ENCODE results near the gene WDR20.
"Not testable (repeated sequence)": the region's sequence is repeated elsewhere in the genome, so short reads cannot be mapped to it uniquely, and the experiment has no call there.

WDR20 gene

DNA sequence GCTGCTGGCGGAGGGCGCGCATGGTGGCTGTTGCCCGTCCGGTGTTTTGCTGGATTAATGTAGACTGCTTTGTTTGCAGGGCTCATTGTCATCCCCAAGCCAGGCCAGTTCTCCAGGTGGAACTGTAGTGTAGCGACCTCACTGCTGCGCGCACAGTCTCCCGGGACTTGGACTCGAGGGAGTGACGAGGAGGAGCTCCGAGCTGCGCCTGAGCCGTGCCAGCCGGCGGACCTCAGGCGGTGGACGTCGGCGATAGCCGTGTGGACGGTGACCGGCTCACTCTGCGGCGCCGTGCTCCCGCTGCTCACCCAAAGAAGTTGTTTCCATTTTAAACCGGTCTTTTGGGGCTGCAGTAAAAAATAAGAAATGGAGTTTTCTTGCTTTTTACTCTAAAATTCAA lies 83.1 kb downstream of the WDR20 start:
- no peak for DNase-seq

DNA sequence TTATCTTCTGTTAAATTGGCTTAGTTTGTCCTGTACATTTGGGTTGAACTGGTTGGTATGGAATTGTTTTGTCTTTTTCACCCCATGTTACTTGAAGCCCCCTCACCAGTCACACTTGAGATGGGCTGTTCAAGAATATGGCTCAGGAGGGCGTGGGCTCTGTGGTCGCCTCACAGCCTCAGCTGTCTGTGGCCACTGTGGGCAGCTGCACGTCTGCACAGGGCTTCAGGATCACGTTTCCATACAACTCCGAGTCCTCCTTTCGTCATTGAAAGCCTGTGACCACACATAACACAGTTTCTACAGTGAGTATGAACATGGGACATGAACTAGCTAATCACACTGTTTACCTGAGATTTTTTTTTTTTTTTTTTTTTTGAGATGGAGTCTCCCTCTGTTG lies 84.0 kb downstream of the WDR20 start:
- DNase-seq = no peak

DNA sequence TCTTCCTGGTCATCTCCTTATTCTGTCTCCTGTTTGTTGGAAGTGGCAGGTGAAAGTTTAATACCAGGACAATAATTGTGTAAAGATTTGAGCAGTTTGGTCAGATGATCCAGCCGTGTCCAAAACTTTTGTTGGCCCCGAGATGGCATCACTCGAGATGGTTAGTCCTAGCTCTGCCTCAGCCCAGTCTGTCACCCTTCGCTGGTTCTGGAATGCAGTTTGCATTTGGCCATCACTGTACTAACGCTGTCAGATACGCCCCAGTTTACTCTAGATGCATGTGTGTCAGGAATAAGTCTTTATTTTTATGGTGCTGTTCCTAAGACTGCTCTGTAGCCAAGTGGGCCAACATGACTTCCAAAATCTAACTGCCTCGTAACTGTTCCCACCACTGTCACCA lies 85.7 kb downstream of the WDR20 start:
- DNase-seq = no peak

DNA sequence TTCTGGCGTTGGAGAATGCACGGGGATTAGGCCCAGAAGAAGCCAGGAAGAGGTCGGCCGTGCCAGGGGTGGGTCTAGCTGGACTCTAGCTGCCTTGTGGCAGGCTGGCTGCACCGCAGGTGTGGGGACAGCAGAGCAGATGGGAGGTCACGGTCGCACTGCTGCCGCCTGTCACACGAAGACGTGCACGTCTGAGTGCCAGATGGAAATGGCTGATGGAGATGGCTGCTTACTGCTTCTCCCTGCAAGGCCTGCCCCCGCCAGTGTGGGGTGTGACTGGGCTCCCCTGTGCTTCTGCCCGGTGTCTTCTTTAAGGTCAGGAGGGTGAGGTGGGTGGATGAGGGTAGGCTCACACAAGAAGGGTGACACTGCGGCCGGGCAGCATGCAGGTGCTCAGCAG lies 86.2 kb downstream of the WDR20 start:
- no peak for DNase-seq

DNA sequence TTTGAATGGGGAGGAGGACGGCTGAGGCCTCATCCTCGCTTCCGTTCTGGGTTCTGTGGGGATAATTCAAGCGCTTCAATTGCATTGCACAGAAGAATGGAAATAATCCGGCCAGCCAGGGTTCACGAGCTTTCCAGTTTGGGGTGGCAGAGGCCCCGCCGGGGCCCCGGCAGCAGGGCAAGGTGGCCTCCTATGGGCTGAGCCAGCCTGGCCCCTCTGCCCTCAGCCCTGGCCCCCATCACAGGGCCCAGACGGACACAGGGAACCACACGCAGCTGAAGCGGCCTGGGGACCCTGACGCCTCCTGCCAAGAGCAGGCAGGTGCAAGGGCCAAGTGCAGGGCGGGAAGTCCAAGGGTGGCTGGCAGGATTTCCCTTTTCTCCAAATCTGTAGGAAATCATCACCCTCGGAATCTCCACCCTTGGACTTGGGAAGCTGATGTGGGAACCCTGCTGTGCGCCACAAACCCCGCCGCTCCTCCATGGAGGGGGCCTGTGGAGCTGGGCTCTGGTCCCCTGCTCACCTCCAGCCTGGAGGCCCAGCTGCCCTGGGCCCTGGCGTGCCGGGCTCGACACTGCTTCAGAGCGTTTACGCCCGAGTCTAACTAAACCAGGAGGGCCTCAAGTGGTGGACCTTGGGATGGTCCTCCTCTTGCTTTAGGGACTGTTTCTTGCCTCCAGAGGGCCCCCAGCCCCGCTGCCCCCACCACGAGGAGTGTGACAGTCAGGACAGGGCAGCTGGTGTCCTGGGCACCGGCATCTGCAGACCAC lies 86.8 kb downstream of the WDR20 start:
- no peak for DNase-seq

DNA sequence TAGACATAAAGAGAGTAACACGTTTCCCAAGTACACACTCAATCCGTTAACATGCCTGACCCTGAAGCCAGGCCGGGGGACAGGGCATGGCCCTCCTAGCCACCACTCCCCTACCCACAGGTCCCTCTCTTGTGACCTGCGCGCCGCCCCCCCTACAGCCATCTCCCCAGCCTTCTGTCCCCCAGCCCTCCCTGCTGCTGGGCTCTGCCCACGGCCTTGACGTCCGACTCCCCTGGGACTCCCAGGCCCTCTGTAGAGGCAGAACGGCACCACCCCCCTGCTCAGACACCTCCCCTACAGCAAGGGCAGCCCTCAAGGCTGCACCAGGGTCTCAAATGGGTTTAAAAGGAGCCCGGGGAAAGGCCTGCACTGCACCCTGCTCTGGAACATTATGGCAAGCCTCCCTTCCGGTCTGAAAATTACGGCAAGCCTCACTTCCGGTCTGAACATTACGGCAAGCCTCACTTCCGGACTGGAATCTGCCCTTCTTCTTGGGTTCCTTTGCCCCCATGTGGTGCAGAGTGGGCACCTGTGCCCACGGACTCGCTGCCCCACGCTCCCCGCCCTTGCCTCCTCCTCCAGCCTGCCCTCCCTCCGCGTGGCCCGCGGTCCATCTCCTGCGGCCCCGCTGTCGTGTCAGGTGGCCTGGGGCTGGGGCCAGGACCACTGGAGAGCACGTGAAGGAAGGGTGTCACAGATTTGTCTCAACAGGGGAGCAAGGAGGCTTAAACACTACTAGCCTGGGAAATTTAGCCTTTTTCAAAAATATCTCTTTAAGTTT lies 87.7 kb downstream of the WDR20 start:
- DNase-seq = no peak

DNA sequence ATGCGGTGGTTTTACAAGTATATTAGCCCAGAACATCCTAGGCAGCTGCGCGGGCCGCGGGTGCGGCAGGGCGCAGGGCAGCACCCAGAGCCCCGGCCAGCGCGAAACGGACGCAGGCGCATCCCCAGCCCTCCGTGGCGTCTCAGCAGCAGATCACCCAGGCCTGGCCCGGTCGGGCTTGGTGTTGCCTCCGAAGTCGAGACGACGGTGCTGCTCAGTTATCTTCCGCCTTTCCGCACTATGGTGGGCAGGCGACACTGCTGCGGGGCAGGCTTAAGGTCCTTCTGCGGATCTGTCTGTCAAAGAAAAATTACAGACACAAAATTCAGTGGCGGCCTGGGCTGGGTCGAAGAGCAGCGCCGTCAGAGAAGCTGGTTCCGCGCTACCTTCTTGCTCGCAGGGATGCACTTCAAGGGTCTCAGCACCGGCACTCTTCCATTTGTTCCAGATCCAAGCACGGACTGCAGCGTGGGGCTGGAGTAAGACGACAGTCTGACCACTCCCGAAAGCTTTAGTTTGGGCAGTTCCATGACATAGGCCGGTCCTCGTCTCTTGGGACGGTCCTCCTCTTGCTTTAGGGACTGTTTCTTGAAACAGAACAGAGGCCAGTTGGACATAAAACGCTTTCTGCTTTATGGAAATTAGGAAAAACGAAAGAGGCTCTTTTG lies 89.5 kb downstream of the WDR20 start:
- DNase-seq = no peak

DNA sequence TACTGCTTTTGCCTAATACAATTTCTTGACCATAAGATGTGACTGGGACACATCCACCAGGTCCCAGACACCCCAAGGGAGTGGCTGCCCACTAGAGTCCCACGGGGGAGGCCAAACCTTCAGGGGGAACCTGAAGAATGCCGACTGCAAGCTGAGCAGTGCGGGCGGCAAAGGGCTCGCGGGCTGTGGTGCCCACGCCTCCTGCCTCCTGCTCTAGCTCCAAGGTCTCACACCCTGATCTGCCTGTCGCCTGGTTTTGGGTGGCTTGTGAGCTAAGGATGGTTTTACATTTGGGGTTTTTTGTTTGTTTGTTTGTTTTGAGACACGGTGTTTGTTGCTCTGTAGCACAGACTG lies 90.0 kb downstream of the WDR20 start:
- DNase-seq = no peak

DNA sequence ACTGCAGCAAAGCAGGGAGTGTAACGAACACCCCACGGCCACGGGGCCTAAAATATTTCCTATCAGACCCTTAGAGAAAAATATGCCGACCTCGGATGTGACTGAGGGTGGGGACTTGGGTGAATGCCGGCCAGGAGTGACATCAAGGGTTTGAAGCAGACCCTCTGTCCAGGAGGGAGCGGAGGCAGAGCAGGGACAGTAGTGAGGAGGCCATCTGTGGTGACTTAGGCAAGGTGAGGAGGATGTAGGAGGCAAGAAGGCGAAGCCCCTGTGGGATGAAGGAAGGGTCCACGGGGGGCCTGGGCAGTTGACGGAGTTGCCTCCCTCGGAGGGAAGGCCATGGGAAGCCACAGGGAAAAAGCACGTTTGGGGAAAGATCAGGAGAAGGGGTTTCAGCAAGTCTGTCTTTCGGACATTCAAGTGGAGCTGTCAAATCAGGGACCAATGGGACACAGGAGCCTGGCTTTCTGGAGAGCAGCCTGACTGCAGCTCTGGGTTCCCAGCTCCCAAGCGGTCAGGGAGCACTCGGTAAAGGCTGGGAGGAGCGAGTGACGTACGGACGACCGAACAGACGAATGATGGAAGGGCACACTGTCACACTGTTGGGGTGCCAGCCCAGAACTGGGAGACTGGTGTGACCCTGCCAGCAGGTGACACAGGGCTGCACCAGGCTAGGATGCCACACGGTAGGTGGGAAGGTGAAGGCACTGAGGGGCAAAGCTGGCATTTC lies 90.9 kb downstream of the WDR20 start:
- no peak for DNase-seq

DNA sequence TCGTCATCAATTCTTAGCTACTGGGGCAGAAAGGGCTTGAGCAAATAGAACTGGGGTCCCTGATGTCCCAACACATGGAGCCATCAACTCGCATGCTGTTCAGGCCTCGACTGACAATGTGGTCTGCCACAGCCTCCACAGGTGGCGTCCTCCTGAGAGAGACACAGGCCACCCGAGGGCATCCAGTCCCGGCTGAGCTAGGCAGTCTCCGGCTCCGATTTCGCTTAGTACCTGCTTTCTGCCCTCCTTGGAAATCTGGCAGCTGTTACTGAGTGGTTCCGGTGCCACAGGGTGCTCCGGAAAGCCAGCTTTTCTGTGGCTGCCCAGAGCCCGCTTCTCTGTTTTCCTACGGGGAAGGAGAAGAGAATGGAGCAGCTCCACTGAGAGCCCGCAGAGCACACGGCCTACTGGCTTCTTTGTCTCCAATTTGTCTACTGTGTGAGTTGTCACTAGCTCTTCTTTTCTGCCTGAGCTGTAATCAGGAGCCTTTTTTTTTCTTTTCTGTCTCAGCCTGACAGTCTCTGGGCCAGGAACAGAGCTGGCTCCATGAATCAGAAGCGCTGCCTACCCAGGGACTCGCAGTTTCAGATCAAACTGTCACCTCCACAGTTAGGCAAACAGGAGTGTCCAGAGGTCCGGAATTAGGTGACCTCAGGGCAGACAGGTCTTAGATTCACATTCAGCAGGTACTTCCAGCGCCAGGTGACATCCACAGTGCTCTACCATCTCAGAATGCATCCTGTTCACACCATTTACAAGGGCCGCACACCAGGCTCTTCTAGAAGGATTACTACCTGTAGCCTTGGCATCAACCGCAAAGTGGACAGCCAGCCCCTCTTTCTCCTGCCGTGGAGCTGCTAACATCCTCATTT lies 92.0 kb downstream of the WDR20 start:
- DNase-seq = no peak

DNA sequence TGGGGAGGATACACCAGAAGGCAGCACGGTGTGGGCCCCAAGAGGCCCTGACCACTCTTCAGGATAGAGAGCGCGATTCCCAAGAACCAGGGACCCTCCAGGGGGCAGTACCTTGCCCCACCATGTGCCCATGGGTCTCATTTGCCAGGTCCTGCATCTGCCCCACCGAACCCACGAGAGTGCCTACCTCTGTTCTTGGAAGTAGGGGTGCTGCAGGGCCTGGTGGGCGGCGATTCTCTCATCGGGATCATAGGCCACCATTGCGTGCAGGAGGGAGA lies 92.6 kb downstream of the WDR20 start:
- no peak for DNase-seq

DNA sequence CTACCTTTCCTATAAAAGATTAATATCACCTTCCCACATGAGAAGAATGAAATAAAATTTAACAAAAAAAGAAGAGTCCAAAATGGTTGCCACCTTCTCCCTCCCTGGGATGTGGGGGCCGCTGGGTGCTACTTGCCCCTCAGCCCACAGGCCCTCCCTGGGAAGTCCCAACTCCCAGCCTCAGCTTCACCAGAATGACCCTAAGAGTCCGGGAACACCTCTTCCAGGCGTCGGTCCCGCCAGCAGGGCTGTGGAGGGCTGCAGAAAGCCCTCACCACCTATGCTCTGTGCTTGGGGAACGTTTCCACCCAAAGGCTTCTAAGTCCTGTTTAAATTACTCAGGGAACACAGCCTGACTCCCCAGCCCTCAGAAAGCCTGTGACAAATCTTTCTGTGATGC lies 93.4 kb downstream of the WDR20 start:
- no peak for DNase-seq

DNA sequence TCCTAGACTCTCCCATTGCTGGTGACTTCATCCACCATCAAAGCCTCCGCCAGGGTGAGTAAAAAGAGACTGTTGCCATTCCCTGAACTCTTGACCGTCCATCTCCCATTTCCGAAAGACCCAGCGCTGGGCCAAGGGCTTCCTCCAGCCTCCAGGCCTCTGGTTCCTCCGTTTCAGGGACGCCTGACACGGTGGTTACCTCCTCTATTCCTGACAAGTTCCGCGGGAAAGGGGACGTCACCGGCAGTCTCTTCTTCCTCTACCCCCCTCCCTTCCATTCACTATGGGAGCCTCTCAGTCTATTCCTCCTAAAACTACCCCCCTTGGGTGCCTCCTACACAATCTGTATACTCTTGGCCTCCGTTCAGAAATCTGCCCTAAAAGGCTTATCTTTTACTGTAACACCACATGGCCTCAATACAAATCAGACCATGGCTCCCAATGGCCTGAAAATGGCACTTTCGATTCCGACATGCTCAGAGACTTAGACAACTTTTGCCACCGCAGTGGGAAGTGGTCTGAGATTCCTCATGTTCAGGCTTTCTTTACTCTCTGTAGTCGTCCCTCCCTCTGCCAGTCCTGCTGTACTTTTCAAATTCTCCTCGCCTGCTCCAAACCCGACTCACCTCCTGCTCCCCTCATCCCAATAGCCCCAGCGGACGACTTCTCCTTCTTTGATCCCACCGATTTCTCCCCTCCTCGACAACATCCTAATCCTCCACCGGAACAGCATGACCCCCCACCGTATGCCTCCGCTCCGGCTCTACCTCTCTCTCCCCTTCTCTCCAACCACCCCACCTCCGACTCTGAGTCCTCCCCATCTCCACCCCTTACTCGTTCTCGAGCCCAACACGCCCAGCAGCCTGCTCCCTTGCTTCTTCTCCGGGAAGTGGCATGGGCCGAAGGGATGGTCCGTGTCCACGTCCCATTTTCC lies 94.9 kb downstream of the WDR20 start:
- DNase-seq = no peak

DNA sequence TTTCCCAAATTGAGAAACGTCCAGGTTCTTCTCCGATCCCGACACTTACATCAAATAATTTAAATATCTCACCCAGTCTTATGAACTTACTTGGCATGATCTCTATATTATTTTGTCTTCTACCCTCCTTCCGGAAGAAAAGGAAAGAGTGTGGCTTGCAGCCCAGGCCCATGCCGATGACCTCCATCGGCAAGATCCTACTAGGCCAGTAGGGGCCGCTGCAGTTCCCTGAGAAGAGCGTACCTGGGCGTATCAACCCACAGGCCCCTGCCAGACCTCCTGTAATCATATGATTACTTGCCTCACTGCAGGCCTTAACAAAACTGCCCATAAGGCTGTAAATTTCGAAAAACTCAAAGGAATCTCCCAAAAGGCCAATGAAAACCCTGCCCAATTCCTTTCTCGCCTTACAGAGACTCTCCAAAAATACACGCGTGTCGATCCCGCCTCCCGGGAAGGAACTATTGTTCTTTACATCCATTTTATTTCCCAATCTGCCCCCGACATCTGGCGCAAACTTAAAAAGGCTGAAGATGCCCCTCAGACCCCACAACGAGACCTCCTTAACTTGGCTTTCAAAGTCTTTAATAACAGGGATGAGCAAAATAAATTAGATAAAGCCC lies 95.7 kb downstream of the WDR20 start:
- DNase-seq = peak; percentile 69 to 76

DNA sequence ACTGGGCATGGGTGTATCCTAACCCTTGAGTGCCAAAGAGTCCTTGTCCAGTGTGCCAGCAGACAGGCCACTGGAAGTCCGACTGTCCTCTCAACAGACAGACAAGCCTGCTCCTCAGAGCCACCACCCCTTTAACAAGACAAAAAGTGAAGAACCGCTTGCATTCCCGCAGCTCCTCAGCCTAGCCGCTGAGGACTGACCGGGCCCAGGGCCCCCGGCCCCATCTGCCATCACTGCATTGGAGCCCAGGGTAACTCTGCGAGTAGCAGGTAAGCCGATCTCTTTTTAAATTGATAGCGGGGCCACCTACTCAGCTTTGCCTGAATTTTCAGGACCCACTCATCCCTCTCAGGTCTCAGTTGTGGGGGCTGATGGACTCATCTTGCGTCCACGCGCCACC lies 96.3 kb downstream of the WDR20 start:
- DNase-seq = no peak

DNA sequence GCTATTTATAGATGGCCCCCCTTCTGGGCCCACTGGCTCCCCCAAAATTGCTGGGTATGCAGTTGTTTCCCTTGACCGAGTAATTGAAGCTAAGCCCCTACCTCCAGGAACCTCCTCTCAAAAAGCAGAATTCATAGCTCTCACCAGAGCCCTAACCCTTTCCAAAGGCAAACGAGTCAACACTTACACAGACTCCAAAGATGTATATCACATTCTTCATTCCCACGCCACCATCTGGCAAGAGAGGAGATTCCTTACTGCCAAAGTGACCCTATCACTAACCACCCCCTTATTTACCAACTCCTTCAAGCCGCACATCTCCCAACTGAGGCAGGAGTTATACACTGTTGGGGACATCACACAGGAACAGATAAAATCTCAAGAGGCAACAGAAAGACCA lies 98.4 kb downstream of the WDR20 start:
- DNase-seq = no peak

DNA sequence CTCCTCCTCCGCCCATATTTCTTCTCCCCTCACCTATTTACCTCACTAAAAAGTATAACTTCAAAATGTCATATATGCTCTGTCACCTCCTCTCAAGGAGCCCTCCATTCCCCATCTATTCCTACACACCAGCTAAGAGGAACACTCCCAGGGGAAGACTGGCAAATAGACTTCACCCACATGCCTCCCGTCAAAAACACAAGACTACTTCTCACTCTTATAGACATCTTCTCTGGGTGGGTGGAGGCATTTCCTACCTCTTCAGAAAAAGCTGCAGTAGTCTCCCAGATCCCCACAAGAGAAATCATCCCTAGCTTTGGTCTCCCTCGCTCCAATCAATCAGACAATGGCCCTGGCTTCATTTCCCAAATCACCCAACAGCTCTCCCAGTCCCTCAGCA lies 99.1 kb downstream of the WDR20 start:
- DNase-seq = no peak

DNA sequence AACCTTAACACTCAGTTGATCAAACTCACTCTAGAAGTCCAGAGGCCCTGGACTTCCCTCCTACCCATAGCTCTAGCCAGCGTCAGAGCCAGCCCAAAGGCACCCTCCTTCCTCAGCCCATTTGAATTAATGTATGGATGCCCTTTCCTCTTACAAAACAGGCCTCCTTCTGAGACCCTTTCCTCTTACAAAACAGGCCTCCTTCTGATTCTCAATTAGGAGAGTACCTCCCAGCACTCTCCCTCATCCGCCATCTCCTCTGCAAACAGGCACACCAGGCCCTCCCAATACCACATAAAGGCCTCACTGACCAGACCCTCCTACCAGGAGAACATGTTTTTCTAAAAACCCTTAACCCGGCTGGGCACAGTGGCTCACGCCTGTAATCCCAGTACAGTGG lies 99.5 kb downstream of the WDR20 start:
- DNase-seq = no peak

DNA sequence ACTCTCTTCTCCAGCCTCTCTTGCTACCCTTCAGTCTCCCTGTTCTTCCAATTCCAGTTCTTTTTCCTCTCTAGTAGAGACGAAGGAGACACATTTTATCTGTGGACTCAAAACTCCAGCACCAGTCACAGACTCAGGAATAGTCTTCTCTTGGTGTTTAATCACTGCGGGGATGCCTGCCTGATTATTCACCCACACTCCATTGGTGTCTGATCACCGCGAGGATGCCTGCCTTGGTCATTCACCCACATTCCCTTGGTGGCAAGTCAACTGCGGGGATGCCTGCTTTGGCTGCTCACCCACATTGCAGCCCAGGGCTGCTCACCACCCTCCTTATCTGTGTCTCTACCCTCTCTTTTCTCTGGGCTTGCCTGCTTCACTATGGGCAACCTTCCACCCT lies 100.8 kb downstream of the WDR20 start:
- not testable (repeated sequence) for DNase-seq

DNA sequence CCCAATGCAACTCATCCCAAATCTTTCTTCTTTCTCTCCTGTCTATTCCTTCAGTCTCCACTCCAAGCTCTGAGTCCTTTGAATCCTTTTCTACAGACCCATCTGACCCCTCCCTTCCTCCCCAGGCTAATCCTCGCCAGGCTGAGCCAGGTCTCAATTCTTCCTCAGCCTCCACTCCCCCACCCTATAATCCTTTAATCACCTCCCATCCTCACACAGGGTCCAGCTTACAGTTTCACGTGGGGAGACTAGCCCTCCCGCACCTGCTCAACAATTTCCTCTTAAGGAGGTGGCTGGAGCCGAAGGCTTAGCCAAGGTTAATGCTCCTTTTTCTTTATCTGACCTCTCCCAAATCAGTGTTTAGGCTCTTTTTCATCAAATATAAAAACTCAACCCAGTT lies 101.5 kb downstream of the WDR20 start:
- no peak for DNase-seq

DNA sequence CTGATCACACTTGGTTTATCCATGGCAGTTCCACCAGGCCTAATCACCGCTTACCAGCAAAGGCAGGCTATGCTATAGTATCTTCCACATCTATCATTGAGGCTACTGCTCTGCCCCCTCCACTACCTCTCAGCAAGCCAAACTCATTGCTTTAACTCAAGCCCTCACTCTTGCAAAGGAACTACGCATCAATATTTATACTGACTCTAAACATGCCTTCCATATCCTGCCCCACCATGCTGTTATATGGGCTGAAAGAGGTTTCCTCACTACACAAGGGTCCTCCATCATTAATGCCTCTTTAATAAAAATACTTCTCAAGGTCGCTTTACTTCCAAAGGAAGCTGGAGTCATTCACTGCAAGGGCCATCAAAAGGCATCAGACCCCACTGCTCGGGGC lies 104.1 kb downstream of the WDR20 start:
- not testable (repeated sequence) for DNase-seq
